Skeletal muscle tissue (tissue), 4 donors: ENCODE data around the gene ARVCF. TPM values are rescaled to one million over a fixed set of nuclear protein-coding genes. Genes with fewer than 3 reads are reported as not detected.

Experiments used
- H3K27ac ChIP-seq: one replicate; pipeline ENCODE4 v1.7.0; 2013; ENCODE audit warnings: mild to moderate bottlenecking, low read depth, low read length, inconsistent platforms
- H3K27me3 ChIP-seq, 3 donors: one replicate each; pipeline ENCODE4 v1.7.0; 2013; ENCODE audit warnings: low read length in 3 of 3; ENCODE audit not compliant: control insufficient read depth in 3 of 3, insufficient read depth in 3 of 3
- H3K36me3 ChIP-seq, 3 donors: one replicate each; pipeline ENCODE4 v1.7.0; 2013; ENCODE audit warnings: low read length in 3 of 3; ENCODE audit not compliant: control insufficient read depth in 3 of 3, insufficient read depth in 3 of 3
- H3K4me1 ChIP-seq, 3 donors: one replicate each; pipeline ENCODE4 v1.7.0; 2013; ENCODE audit warnings: low read length in 3 of 3, mild to moderate bottlenecking in 3 of 3; ENCODE audit not compliant: control insufficient read depth in 3 of 3, insufficient read depth in 3 of 3
- H3K4me3 ChIP-seq, 3 donors: one replicate each; pipeline ENCODE4 v1.7.0; 2013; ENCODE audit warnings: low read length in 3 of 3
- H3K9ac ChIP-seq, 3 donors: one replicate each; pipeline ENCODE4 v1.7.0; 2013; ENCODE audit warnings: low read length in 3 of 3, mild to moderate bottlenecking in 3 of 3, moderate library complexity in 2 of 3, low read depth in 1 of 3
- H3K9me3 ChIP-seq, 3 donors: one replicate each; pipeline ENCODE4 v1.7.0; 2013; ENCODE audit warnings: low read length in 3 of 3; ENCODE audit not compliant: control insufficient read depth in 3 of 3
- total RNA-seq: library from RNA; depleted of rRNA; stranded (reverse); fragments of >200 nt; gene quantifications from one replicate; pipeline ENCODE4 v1.2.3, GENCODE V29; 2014
- donor health status: Osteomylitis.

ARVCF gene
- total RNA-seq, 1 donor from 2014 or later = 49.6 TPM

DNA sequence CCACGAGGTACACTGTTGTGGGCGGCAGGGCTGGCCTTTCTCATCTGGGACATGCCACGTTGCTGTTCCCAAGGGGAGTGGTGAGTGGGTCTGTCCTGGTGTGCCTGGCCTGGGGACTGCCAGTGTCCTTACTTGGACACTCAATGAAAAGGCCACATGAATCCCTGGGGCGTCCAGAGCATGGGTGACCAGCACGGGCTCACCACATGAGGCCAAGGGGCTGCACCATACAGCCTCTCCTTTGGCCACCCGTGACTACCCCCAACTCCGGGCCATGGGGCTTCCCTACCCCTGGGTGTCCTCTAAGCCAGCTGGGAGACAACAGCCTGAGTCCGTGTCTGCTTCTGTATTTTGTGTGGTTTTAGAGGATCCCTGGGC is 54.8 kb downstream of the ARVCF start:
- Histone ChIP-seq H3K27ac (no peak overlapping the region), H3K27me3 (no peaks in the 10 kb centered on the region), H3K9me3 (no peaks in the 10 kb centered on the region), H3K36me3 (peaks cover 17 to 30% (median 19%) of the 10 kb centered on the region in 3 donors), H3K9ac (peak overlapping the region; percentile 14 to 57 (median 28)), H3K4me1 (peaks cover 25 to 36% (median 33%) of the 10 kb centered on the region in 3 donors), H3K4me3 (no peak overlapping the region)

DNA sequence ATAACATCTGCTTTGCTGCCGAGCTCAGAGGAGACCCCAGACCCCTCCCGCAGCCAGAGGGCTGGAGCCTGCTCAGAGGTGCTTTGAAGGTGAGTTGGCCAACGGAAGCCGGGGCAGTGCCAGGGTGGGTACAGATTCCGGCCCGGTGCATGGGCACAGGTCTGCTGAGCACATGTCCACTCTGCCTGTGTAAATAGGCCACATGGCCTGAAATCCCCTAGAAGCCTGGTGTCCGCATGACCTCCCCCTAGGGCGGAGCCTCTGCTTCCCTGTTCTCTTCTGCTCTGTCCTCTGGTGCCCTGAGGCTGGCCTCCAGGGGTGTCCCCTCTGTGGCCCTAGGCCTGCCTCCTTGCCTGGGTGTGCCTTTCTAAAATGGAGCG is 55.4 kb downstream of the ARVCF start:
- Histone ChIP-seq H3K4me1 (peaks cover 25 to 36% (median 33%) of the 10 kb centered on the region in 3 donors), H3K27ac (no peak overlapping the region), H3K27me3 (no peaks in the 10 kb centered on the region), H3K9ac (peak overlapping the region; percentile 32 to 57 (median 54)), H3K4me3 (no peak overlapping the region), H3K36me3 (peaks cover 17 to 27% (median 17%) of the 10 kb centered on the region in 3 donors), H3K9me3 (no peaks in the 10 kb centered on the region)

DNA sequence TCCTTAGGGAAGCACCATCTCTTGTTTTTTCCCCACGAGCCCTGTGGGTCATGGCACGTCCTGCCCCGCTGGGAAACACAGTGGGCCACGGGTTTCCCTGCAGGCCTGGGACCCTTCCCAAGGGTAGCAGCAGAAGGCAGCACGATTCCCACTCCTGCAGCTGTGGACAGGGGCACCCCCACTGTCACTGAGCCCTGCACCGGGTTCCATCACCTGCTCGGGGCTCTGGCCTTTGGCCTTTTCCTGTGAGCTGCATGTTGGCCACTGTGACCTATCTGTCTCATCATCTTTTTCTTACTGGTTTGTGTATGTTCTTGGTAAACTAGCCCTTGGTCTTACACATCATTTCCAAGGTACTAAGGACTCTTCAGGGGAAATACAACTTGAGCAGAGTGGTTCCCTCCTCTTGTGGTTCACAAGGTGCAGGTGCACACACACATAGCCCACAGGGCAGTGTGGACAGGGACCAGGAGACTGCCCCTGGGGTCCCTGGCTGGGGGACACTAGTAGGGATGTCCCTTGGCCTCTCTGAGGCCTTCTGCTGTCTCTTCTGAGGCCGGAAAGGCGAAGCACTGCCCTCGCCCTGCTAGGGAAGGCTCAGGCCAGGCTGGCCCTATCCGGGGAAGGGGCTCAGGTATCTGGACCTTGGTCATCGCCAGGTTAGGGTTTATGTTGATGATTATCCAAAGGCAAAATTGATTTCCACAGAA is 56.0 kb downstream of the ARVCF start:
- H3K27ac ChIP-seq = no peak overlapping the region
- no peak overlapping the region for H3K4me3 ChIP-seq
- H3K9me3 ChIP-seq = no peaks in the 10 kb centered on the region
- no peaks in the 10 kb centered on the region for H3K27me3 ChIP-seq
- peaks cover 17 to 22% (median 17%) of the 10 kb centered on the region in 3 donors for H3K36me3 ChIP-seq
- H3K4me1 ChIP-seq = peaks cover 28 to 38% (median 35%) of the 10 kb centered on the region in 3 donors
- peak overlapping the region in 2 of 3 donors; percentile 54 to 57 for H3K9ac ChIP-seq

DNA sequence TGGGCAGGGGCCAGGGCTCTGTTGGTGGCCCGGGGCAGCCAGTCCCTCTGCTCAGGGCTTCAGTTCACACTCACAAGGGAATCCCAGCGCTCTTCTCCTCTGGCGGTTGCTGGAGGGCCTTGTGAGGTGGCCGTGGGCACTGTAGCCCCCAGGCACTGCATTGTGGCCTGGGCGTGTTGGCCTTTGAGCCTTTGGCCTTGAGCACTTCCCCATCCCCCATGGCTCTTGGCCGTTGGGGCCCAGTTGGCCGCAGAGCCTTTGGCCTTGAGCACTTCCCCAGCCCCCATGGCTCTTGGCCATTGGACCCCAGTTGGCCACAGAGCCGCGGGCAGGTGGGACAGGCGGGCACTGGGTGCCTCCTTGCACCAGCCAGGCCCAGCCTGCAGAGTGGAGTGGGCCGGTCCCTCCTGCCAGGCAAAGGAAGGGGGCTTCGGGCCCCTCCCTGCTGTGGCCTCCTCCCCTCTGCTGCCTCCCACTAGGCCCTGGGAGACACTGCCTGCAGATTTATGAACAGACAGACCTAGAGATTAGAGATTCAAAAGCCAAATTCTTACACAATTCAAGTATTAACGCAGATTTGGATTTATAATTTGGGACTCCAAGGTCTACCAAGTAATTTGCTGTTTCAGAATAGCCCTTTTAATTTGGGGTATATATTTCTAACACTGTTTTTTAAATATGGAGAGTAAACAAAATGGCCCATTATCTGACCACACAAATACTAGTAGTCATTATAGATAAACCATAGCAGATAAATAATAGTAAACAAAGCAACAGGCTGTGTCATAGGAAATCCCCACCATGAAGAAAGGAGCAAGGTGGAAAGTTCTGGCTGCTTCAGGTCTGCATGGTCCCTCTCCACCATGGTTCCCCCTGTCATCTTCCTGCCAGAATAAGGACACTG is 56.8 kb downstream of the ARVCF start:
- H3K36me3 ChIP-seq = peaks cover 15 to 19% (median 15%) of the 10 kb centered on the region in 3 donors
- peak overlapping the region in 1 of 3 donors; percentile 40 for H3K9ac ChIP-seq
- H3K9me3 ChIP-seq = no peaks in the 10 kb centered on the region
- H3K4me3 ChIP-seq = no peak overlapping the region
- H3K4me1 ChIP-seq = peaks cover 32 to 46% (median 38%) of the 10 kb centered on the region in 3 donors
- no peaks in the 10 kb centered on the region for H3K27me3 ChIP-seq
- H3K27ac ChIP-seq = no peak overlapping the region

DNA sequence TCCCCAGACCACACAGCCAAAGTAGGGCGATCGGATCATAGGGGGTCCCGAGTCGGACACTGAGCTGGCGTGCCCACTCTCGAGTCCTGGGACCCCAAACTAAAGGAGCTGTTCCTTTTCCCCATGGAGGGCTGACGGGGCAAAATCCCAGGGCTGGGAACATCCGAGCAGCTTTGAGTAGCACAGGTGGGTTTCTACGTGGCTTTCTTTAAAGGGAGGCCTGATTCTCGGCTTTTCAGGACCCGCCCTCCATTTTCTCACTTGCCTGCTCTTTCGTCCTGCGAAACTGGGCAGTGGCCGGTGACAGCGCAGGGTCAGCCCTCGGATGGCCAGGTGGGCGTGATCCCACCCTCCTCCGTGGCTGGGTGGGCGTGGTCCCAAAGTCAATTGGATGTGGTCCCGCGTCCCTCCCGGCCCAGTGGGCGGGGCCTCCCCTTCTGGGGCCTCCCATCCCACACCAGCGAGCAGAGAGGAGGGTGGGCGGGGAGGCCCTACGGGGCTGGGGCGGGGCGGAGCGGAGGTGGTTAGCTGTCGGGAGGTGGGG is 57.5 kb downstream of the ARVCF start:
- peak overlapping the region in 2 of 3 donors; percentile 7 to 35 for H3K4me3 ChIP-seq
- peaks cover 8 to 13% (median 8%) of the 10 kb centered on the region in 3 donors for H3K36me3 ChIP-seq
- no peak overlapping the region for H3K27ac ChIP-seq
- H3K4me1 ChIP-seq = peaks cover 34 to 48% (median 41%) of the 10 kb centered on the region in 3 donors
- no peaks in the 10 kb centered on the region for H3K27me3 ChIP-seq
- peak overlapping the region in 1 of 3 donors; percentile 33 for H3K9ac ChIP-seq
- H3K9me3 ChIP-seq = no peaks in the 10 kb centered on the region

DNA sequence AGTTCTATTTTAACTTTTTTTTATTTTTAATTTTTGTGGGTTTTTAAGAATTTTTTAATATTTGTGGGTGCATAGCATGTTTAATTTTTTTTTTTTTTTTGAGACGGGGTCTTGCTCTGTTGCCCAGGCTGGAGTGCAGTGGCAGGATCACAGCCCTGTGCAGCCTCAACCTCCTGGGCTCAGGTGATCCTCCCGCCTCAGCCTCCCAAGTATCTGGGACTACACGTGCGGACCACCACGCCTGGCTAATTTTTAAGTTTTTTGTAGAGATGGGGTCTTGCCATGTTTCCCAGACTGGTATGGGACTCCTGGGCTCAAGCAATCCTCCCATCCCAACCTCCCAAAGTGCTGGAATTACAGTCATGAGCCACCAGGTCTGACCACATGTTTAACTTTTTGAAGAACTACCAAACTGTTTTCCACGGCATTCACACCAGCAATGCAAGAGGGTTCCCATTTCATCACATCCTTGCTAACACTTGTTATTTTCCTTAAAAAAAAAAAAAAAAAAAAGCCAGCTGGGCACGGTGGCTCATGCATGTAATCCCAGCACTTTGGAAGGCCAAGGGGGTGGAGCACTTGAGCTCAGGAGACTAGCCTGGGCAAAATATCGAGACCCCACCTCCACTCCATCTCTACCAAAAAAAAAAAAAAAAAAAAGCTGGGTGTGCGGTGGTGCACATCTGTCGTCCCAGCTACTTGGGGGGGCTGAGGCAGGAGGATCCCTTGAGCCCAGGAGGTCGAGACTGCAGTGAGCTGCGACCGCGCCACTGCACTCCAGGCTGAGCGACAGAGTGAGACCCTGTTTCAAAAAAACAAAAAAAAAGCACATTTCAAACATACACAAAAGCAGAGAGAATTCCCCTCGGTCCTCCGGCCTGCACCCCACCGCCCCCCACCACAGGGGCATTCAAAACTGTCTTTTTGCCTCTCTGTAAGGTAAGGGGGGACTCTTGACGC is 58.3 kb downstream of the ARVCF start:
- Histone ChIP-seq H3K27ac (no peak overlapping the region), H3K4me1 (peaks cover 41 to 55% (median 47%) of the 10 kb centered on the region in 3 donors), H3K4me3 (no peak overlapping the region), H3K36me3 (peaks cover under 1 to 5% (median under 1%) of the 10 kb centered on the region in 3 donors), H3K9ac (peak overlapping the region in 1 of 3 donors; percentile 33), H3K9me3 (no peaks in the 10 kb centered on the region), H3K27me3 (no peaks in the 10 kb centered on the region)

DNA sequence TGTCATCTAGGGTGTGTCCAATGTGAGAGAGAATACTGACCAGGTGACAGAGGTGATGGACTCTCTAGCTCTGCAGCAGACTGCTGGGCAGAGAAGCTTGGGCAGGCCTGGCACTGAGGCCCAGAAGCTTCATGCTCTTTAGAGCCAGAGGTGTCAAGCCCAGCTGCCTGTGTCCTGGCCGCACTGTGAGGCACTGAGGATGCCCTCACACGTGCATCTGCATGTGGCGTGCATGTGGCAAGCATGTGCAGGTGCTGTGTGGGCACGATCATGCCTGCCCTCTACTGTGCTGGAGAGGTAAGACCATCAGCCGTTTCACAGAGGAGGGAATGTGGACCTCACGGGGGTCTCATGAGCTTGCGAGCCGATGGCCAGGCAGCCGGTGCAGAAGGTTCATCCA is 59.2 kb downstream of the ARVCF start:
- no peak overlapping the region for H3K4me3 ChIP-seq
- no peaks in the 10 kb centered on the region for H3K9me3 ChIP-seq
- peaks cover 41 to 57% (median 46%) of the 10 kb centered on the region in 3 donors for H3K4me1 ChIP-seq
- no peak overlapping the region for H3K9ac ChIP-seq
- peaks cover 0 to 4% (median 0%) of the 10 kb centered on the region in 3 donors for H3K36me3 ChIP-seq
- no peaks in the 10 kb centered on the region for H3K27me3 ChIP-seq
- no peak overlapping the region for H3K27ac ChIP-seq

DNA sequence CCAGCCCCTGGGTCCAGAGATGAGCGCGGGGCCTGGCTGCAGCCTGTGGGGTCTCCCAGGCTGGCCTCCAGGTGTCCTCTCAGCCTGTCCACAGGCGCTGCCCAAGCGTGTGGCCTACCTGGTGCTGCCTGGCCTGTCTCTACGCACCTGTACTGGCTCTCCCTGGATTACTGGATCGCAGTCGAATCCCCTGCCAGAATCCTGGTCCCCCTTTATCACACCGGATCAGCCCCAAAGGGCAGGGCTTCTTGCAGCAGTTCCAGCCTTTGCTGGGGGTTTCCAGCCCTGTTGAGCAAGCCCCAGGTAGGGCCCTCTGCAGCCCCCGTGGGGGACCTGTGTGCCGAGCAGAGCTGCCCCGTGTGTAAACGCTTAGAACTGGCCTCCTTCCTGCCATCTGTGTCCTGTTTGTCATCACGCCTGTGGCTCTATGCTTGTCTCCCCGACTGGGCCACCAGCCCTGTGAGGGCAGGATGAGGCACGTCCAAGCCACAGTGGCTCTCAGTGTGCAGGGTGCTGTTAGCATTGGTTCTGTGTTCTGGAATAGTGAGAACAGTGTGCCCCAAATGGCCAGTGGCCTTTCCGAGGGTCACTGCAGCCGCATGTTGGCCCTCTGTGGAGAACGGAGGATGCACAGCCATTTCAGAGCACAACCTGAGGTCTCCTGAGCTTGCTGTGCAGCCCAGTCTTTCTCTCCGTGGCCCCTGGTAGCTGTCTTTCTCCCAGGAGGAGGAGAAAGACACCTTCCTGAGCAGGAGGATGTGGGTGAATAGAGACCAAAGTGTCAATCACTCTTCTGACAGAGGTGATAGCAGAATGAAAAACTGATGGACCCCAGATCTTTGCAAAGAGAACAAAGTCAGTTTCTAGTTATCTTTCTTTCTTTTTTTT is 61.1 kb downstream of the ARVCF start:
- H3K9ac ChIP-seq = peak overlapping the region in 1 of 3 donors; percentile 64
- peaks cover 25 to 37% (median 30%) of the 10 kb centered on the region in 3 donors for H3K4me1 ChIP-seq
- no peaks in the 10 kb centered on the region for H3K27me3 ChIP-seq
- no peak overlapping the region for H3K4me3 ChIP-seq
- H3K9me3 ChIP-seq = no peaks in the 10 kb centered on the region
- no peak overlapping the region for H3K27ac ChIP-seq
- H3K36me3 ChIP-seq = no peaks in the 10 kb centered on the region
